OCI-LY3 (cell line): ENCODE results near the gene HSPA8.

Experiments used
- CTCF ChIP-seq: fragments of 200-600, 300-600 bp; sonication (generic); IDR thresholded peaks from 2 replicates; pipeline ENCODE4 v1.5.1; 2014; ENCODE audit warnings: antibody characterized with exemption, low read length, low read depth
- EZH2phosphoT487 ChIP-seq: fragments of 200-600 bp; shearing (Covaris generic); IDR thresholded peaks from 2 replicates; pipeline ENCODE4 v1.6.1; 2018; ENCODE audit warnings: antibody characterized with exemption, mixed run types, low read depth

GRCh38 chr11:123072332-123072761 is 10.4 kb upstream of the HSPA8 start:
- TF ChIP-seq CTCF (no peak), EZH2phosphoT487 (no peak)
